ENCODE results near the gene PML.

Gene PML

DNA sequence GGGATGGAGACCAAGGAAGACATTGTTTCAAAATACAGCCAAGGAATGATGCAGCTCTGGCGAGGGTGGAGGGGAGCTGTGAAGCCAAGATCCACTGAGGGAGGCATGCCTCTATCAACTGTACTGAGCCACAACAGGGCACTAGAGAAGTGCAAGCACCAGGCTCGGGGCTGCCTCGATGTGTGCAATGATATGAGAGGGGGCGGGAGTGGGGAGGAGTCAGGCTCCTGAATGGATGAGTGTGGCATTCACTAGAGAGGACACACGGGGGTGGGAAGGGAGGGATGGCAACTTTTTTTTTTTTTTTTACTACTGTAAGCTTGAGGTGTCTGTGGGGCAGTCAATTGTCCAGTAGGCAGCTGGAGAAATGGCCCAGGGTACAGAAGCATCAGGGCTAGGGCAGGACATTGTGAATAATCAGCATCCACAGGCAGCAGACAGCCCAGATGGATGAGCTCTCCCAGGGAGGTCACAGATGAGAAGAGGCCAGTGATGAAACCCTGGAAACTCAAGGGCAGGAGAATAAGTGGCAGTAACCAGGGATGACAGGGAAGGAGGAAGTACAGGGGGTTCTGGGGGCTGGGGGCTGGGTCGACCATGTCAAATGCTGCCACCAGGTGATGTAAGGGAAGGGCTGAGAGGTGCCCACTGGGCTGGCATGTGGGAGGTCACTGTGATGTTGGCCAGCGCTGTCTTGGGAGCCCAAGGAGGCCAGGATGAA is 8.3 kb upstream of the PML start:
- DNase-seq: no peak

DNA sequence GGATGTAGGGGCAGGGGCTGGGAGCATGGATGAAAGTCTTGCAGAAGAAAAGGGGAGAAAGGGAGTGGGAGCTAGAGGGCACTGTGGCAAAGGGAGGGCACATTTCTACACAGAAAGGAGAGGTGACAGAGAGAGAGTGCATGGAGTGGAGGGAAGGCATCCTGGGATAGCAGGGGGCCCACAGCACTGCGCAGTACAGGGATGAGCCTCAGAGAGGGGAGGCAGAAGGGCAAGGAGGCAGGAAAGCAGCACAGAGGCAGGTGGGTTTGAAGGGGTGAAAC is 7.8 kb upstream of the PML start:
- DNase-seq: no peak

DNA sequence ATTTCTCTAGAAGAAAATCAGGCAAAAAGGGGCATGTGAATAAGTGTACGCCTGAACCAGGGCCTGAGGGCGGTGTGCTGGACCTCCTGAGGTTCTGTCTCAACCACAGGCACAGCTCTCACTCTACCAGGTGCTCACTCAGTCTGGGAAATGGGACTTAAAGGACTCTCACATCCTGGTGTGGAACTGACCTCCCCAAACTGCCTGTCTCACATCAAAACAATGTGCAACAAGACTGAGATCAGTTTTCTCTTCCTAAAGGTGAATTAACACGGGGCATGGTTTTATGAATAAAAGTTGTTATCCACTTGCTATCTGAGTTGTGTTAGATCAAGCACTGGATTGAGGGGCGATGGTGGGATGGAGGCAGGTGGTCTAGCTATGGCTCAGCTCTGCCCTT is 7.3 kb upstream of the PML start:
- no peak for DNase-seq

DNA sequence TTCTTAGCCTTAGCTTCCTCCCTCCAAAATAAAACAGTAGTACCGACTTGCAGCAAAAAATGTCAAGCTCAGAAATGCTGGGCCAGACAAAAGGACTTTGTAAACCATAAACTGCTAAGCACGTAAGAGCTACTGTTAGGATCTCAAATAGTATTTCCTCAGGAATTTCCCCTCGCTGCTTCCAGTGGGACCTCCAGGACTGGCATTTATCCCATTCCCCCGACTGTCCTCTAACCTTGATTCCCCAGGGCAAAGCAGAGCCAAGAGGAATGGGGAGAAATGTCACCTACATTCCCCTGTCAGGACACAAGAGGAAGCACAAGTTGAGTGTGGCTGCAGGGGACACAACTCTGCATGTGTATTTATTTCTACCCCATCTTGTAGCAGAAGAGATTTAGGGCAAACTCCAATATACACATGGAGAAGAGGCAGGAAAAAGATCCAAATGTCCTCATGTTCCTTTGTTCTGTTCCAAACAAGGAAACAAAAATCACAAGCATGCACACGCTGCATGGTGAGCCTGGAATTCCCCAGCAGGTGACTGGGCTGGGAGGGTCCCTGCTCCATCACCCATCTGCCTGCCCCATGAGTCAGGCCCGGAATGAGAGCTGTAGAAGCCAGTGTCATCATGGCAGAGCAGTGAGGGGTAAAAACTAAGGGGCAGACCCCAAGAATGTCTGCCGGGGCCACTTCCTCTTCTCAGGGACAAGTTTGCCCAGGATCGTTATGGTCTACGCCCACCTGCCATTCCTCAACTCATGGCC is 6.7 kb upstream of the PML start:
- DNase-seq: no peak

DNA sequence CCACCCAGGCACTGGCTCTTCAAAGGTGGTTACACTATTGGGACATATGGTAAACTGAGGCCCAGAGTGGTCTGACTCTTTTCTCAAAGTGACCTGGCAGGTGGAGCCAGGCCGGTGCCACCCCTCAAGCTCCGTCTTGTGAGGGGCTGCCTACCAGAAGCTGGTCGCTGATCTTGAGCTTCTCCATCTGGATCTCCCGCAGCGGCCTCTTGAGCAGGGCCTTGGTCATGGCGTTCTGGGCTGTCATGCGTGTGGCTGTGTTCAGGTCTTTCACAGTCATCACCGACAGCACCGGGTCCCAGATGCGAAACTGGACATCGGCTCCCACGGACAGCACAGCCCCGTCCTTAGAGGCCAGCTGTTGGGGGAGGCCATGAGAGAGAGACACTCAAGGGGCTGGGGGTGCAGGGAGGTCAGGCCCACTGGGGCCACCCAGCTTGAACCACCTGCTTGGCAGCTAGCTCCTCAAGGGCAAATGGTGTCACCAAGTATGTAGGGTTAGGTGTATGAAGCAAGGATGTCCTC is 6.0 kb upstream of the PML start:
- no peak for DNase-seq

DNA sequence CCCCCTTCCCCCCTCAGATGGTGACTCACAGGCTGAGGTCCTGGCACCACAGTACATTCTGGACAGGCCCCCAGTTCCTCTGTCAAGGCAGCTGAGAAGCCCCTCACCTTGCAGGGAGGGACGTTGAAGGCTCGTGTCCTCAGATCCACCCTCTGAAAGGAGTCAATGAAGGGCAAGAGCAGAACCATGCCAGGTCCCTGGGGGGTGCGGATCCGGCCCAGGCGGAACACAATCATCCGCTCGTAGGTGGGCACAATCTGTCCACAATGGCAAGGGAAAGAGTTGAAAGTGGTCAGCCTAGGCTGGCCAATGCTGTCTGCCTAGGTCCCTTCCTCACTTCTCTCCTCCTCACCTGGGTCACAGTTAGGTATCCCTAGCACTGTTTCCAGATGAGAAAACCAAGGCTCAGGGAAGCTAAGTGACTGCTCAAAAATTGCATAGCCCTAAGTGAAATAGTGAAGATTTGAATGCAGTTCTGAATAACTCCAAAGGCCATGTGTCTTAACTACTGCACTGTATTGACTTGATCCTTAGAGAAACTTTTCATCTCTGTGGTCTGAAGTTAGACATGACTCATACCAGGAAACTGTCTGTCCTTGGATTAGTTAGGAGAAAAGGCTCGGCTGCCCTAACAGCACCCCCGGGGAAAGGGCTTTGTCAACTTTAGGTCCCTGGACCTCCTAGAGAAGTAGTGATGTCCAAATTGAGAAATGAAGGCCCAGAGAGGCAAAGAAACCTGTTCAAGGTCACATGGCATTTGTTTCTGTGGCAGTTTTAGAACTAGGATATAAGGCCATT is 5.3 kb upstream of the PML start:
- no peak for DNase-seq

DNA sequence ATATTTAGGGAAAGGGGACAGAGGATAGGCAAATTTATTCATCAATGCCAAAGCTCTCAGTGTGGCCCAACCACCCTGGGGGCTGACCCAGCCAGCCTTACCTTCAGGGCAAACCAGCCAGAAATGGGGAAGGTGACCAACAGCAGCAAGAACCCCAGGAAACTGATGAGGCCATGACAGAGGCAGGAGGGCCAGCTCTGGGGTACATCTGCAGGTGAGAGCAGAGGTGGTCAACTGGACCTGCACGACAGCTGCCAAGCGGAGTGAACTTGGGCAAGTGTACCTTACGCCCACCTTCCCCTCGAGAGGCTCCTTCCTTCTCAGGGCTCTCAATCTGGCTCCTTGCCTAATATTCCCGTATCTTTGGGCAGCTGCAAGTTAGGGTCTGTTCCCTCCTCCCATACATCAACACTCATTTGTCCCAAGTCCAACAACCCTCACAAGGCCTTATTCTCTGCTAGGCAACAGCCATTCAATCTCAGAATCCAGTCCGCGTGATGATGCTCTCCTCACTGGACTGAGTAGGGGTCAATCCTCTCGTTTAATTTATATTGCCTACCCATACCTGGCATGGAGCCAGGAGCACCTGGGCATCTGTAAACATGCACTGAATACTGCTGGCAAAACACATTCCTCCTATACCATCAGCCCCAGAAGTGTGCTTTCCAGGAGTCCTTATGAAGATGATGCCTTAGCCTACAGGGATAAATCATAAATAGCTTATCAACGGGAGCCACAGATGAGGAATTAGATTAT is 4.1 kb upstream of the PML start:
- DNase-seq: no peak

DNA sequence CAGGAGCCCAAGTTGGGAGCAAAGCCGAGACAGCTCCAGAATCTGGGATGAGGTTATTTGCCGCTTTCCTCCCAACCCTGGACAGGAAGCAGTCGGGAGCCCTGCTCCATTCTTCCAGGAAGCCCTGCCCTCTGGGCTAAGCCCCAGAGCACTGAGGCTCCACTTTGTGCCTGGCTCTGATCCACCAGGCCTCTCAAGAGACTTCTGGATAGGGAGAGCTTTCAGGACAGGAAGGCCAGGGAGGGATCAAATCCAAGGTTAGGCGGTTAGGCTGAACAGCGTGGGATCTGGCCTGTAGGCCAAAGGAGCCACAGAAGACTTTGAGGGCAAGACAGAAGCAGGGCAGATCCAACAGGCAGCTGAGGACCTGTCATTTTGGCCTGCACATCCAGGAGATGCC is 3.3 kb upstream of the PML start:
- DNase-seq: no peak

DNA sequence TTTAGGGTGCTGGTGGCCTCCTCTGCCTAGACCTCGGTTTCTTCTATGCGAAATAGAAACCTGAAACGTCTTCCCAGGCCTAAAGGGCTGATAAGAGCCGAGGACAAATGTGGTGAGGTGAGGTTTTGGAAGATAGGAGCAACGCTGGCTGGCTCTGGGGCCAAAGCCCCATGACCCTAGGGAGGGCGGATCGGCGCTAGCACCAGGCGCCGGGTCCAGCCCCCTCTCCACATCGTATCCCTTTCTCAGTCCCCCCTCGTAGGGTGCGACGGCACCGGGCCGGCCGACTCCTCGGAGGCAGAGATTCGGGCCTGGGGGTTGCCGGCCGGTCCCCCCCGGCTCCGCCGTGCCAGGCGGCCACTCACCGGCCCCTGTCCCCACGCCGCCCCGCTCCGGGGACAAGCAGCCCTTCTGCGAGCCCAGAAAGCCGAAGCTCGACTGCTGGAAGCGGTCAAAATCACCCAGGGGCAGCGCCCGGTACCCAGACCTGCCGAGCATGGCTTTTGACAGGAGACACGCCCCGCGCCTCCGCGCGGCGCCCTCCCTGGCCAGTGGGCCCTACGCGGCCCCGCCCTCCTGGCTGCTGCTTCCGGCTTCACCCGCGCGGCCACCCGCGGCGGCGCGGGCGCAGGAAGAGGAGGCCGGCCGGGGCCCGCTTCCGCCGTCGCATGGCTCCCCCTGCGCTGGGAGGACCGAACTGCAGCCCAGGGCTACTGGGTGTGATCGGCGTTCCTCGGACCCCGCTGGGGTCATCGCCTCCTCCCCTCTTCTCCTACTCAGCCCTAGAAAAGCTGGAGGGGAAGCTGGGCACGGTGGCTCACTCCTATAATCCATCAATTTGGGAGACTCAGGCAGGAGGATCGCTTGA is 2.6 kb upstream of the PML start, which contains the start of gene STOML1:
TSS of gene STOML1 (minus strand) at position 570 of the 868 bp plus-strand sequence. CDS start at position 498, 72 bp downstream.
- peak; percentile 57 for DNase-seq

DNA sequence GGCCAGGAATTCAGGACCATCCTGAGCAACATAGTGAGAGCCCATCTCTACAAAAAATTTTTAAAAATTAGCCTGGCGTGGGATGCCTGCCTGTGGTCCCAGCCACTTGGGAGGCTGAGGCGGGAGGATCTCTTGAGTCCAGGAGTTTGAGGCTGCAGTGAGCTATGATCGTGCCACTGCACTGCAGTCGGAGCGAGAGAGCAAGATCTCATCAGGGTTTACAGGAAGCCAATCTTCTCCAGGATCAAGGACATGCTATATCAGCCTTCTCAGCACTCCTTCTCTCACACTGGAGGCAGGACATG is 2.0 kb upstream of the PML start:
- no peak for DNase-seq

DNA sequence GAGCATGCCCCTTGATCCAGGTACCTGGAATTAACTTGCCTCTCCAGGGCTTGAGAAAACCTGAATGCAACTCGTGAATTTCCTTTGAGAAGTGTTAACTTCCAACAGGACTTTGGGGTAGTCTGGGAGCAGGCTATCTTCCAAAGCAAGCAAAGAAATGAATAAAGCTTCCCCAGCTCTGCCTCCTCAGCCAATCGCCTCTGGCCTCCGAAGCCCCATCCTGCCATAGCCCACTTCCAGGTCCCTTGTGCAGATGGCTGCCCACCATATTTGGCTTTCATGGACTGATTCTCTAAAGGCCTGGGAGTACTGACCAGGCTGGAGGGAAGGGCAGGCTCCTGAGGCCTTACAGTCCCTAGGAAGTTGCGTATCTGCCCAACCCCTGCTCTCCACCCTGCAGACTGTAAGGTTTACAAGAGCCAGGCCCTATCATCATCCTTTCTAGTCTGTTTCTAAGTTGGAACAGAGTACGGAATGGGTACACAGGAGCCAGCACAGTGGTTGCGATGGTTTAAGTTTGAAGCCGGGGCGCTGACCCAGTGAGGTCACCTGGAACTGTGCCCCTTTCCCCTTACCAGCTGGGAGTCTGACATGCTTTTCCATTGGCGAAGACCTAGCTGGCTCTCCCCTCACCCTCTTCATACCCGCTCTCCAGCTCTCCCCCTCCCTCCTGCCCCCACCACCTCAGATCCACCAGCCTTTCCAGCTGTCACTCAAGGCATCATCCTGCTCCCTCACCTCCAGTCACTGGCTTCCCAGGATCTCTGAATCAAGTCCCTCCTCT is 1.1 kb upstream of the PML start:
- no peak for DNase-seq

DNA sequence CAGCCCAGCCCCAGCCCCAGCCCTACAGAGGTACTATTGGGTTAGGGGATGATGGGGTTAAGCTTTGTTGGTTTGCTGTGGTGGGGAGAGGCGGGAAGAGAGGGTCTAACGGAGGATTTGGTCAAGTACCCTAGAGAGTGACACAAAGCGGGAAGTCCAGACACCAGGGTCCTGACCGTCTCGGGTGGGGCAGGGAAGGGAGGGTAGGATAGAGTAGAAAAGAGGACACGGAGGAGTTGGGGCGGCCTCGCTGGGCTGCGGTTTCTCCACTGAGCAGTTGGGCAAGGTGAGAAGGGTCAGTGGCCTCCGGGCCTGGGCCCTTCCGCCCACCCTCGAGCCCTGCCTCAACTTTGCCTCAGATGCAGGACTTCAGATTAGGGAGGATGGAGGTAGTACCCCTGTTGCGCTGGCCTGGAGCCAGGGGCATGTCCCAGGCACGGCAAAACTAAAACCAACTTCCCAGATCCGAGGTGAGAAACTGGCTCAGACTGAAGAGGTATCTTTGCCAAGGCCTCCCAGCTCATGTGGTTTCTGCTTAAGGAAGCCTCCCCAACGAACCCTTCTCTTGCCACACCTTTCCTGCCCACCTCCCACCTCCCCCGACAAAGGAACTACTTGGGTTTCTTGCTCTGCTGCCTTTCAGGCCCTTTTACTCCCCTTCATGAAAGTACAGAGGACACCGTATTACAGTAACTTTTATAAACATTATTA is 551 bp downstream of the PML start:
- no peak for DNase-seq

DNA sequence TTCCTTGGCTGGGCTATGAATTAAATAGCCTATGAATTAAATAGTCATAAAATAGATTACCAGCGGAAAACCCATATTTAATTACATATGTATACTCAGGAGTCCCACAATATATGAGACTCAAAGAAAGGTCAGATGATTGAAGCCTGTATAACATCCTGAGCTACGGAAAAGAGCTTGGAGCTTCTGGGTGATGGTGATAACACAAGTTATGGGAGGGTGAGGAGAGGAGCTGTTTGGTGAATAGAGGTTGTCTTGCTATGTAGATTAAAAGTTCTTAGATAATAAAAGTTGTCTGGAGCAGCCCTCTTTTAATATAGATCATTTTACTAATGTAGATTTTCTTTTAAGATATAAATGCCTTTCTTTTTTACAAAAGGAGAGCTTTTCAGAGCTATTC is 1.8 kb downstream of the PML start:
- no peak for DNase-seq

DNA sequence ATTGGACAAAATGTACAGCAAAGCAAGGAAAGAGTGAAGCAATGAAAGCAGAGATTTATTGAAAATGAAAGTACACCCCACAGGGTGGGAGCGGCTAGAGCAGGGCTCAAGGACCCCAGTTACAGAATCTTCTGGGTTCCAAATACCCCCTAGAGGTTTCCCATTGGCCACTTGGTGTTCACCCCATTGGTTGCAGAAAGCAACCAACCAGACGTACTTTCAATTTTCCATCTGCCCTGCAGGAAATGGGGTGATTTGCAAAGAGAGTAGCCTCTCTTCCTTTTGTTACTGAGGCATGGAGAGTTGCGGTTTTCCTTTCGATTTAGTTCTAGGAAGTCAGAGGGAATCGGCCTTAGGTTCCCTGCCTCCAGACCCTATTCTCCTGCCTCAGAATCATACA is 2.4 kb downstream of the PML start:
- DNase-seq: peak; percentile 35

DNA sequence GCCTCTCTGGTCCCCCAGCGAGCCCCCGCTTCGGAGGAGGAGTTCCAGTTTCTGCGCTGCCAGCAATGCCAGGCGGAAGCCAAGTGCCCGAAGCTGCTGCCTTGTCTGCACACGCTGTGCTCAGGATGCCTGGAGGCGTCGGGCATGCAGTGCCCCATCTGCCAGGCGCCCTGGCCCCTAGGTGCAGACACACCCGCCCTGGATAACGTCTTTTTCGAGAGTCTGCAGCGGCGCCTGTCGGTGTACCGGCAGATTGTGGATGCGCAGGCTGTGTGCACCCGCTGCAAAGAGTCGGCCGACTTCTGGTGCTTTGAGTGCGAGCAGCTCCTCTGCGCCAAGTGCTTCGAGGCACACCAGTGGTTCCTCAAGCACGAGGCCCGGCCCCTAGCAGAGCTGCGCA is 3.5 kb downstream of the PML start:
- DNase-seq: no peak

DNA sequence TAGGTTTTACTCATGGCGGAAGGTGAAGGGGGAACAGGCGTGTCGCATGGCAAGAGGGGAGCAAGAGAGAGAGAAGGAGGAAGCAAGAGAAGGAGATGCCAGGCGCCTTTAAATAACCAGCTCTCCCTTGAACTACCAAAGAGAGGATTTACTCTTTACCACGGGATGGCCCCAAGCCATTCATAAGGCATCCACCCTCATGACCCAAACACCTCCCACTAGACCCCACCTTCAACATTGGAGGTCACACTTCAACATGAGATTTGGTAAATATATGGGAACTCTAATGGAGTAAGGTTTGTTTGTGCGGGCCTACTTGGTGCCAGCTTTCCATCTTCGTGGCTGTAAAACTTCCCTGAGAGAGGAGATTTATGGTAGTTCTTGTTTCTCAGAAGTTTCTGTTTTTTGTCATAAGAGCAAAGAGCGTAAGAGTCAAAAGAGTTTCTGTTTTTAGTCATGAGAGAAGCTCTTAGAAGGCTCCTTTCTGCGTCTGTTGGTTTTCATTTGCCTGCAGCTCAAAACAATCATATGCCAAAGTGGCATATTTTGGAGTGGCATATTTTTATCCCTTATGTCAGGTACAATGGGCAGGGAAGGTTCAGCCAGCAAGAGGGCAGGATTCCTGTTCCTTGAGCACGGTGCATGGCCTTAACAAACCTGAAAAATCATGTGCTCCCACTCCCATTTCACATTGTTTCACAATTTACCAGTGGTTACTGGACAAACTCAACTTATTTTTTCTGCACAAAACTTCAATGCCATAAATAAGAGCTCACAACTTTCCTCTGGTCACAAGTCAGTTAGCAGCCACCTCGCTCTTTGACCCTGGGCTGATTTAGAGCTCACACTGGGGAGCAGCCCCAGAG is 12.5 kb downstream of the PML start:
- no peak for DNase-seq

DNA sequence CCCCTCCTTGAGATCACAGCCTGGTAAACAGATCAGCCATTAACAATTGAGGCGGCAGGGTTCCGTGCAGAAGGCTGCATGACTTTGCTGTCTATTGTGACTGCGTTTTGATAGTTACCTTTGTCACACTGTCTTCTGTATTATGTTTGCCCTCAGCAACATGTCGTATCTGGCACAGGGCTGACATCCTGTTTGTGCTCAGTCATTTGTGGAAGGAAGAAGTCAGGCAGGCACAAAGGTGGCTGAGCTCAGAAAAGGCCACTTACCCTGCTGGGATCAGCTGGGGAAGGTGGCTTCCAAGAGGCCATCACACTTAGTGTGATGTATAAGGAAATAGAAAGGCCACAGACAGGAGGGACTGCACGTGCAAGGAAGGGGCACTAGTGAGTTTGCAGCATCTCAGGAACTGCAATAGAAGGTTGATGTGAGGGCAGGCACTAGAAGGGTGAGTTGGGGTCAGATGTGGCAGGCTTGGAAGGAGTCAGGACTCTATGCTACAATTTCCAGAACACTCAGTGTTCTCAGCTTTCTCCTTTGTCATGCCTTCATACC is 13.4 kb downstream of the PML start:
- DNase-seq: no peak

DNA sequence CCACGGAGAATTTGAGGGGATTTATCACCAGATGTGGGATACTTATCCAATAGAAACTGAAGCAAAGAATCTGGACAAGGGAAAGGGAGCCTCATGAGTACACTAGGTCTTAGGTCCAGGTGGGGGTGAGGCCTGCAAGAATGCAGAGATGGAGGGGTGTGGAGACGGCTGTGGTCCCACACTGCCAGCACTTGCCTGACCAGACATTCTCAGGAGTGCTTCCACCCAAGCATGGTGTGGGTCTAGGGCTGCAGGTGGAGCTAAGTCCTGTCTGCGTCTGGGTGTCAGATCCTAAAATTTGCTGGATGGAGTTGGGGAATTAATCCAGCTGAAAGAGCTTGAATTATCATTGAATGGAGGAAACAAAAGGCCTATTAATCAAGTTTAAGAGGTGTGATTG is 14.4 kb downstream of the PML start:
- DNase-seq: no peak

DNA sequence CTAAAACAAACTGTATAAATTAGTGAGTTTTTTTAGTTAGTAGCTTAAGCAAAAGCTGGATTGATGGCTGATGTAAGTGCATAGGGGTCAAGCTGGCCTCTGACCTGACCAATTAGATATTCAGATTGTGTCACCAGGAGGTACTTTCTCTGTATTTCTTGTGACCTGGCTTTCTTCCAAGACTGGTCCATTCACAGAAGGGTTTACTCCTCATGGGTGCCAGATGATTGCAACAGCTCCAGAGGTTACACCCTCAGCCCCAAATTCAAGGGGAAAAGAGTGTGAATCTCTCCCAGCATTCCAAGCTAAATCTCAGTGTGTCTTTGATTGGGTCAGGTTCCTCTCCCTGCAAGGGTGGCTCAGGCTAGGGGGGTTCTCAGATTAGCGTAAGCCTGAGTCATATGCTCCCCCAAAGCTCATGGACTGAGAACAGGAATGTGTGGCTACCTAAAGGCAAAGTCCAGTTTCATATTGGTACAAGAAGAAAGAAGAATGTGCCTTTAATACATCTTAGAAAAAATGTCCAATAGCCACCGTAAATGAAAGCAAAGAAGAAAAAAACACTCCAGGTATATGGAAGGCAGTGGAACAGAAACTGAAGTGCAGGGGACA is 16.5 kb downstream of the PML start:
- no peak for DNase-seq

Data from DMS79 (cell line).